GM15510 (cell line): ENCODE results near the gene GALNT15.

Source experiments
- POLR2A ChIP-seq: IDR thresholded peaks from 3 replicates; pipeline ENCODE4 v1.6.1; 2011; ENCODE audit warnings: borderline replicate concordance; ENCODE audit not compliant: insufficient read length; ENCODE audit errors: extremely low read depth

The GALNT15 gene

GRCh38 chr3:16190704-16191103 lies 16.2 kb downstream of the GALNT15 start:
- no peak for TF ChIP-seq POLR2A

GRCh38 chr3:16191591-16191990 lies 17.1 kb downstream of the GALNT15 start:
- no peak for TF ChIP-seq POLR2A

- no peak for TF ChIP-seq POLR2A
Measured at GRCh38 chr3:16192176-16192811, 17.8 kb downstream of the GALNT15 start.

- no peak for TF ChIP-seq POLR2A
Measured at GRCh38 chr3:16198427-16198826, 23.9 kb downstream of the GALNT15 start.

DNA sequence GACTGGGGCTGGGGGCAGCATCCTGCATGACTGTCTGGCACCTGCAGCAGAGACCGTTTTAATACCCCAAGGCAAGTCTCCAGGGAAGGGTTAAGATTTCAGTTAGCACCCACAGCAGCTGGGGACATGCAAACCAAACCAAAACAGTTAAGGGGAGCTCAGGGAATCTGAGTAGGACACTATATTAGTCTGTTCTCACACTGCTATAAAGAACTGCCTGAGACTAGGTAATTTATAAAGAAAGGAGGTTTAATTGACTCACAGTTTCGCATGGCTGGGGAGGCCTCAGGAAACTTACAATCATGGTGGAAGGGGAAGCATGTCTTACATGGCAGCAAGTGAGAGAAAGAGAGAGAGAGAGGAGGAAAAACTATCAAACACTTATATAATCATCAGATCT lies 25.3 kb downstream of the GALNT15 start:
- TF ChIP-seq POLR2A, result no peak

GRCh38 chr3:16200411-16200810 lies 25.9 kb downstream of the GALNT15 start:
- no peak for TF ChIP-seq POLR2A

DNA sequence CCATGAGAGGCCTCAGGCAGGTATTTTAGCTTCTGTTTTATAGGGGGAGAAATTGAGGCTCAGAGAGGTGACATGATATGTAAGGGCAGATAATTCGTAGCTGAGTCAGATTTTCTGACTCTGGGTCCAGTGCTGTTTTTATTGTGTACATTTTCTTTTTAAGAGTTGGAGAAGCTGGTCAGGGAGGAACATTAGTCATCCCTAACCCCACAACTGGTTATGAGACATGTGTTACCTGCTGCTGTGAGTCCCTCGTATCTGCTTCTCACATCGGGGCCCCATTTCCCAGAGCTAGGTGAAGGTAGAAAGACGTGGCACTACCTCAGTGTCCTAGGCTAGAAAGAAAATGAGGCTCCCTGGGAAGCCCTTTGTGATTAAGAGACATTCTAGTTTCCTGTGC lies 28.6 kb downstream of the GALNT15 start:
- TF ChIP-seq POLR2A, result no peak

- TF ChIP-seq POLR2A, result no peak
Measured at GRCh38 chr3:16203671-16204629, 29.5 kb downstream of the GALNT15 start.

GRCh38 chr3:16204751-16205150 lies 30.3 kb downstream of the GALNT15 start:
- no peak for TF ChIP-seq POLR2A

- TF ChIP-seq POLR2A, result no peak
Measured at GRCh38 chr3:16205156-16205870, 30.8 kb downstream of the GALNT15 start.

DNA sequence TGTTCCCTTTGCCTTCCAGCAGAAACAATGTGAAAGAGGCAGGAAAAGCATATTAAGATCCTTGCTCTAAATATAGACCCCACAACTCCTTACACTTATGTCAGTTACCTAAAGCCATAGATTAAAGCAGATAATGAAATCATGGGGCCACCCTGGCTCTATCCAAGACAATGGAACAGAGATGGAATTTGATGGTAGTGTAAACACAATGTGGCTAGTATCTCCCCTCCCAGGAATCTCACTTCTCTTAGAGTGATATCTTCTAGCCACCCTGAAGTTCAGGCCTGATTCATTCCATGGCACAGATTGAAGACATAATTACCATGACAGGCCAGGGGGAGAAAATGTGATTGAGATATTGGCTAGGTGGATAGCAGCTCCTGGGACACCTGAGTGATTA lies 32.6 kb downstream of the GALNT15 start:
- TF ChIP-seq POLR2A, result no peak

DNA sequence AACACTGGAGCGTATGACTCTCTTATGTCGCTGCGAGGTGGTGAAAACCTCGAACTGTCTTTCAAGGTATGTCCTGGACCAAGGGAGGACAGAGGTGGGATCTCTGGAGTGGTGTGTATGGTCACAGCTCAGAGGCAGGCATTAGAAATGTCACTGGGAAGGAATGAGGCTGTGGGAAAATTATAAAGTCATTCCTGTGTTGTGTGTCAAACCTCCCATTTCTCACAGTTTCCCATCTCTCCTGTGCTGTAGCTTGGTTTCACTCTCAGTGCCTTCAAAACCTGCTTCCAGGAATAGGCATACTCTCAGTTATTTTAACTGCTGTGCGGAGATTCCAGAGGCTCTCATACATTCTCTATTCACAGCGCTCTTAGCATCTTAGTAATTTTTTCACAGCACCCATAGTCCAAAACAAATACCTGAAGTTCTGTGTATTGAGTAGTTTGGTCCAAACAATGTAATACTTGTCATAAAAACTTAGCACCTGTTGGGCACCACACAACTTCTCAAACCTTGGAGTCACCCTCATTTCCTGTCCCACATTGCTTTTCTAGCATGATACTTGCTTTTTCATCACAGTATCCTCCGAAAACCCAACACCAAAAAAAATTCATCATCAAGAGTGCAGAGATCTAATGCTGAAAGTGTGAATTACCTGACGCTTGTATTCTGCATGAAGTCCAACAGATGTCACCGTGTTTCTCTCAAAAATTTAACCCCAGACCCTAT lies 36.9 kb downstream of the GALNT15 start:
- TF ChIP-seq POLR2A, result no peak

GRCh38 chr3:16214366-16214765 lies 39.9 kb downstream of the GALNT15 start:
- TF ChIP-seq POLR2A, result no peak

DNA sequence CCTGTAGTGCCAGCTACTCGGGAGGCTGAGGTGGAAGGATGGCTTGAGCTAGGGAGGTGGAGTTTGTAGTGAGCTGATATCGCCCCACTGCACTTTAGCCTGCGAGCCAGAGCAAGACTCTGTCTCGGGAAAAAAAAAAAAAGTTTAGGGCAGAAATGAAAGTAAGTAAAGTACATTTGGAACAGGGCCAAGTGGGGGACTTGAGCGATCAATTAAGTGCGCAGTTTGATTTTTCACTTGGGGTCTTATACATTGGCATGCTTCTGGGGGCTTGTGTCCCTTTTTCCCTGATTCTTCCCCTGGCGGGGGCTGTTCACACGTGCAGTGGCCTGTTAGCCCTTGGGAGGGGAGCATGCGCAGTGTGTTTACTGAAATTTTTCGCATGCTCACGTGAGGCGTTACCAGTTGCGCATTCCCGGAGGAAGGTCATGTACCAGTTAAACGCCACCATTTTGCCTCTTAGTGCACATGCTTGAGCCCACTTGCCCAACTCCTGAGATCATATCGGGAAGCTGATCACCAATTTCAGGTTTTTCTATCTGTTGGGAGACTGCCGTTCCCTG lies 42.0 kb downstream of the GALNT15 start:
- TF ChIP-seq POLR2A, result no peak
